Upper lobe of left lung (tissue), 4 donors: ENCODE data around the gene ANKFN1.

Experiments used
- POLR2A ChIP-seq, 4 donors: fragments of 450-650 bp; IDR thresholded peaks; one replicate each; pipeline ENCODE4 v1.5.1; 2016 to 2017; ENCODE audit warnings: antibody characterized with exemption in 4 of 4, mild to moderate bottlenecking in 2 of 4
- POLR2AphosphoS5 ChIP-seq, 2 donors: sonication (generic); formaldehyde crosslinking; IDR thresholded peaks; one replicate each; pipeline ENCODE4 v1.5.1; 2017; ENCODE audit warnings: antibody characterized with exemption in 2 of 2
- TF ChIP-seq, protein P1 (sequence below), 6 experiments: fragments of 450-650 bp in 4 of 6; fragments of 200-600 bp in 2 of 6; sonication (generic) in 2 of 6; IDR thresholded peaks; one replicate each; pipeline ENCODE4 v1.5.1; 2016 to 2019; ENCODE audit warnings: antibody characterized with exemption in 6 of 6

DNA sequence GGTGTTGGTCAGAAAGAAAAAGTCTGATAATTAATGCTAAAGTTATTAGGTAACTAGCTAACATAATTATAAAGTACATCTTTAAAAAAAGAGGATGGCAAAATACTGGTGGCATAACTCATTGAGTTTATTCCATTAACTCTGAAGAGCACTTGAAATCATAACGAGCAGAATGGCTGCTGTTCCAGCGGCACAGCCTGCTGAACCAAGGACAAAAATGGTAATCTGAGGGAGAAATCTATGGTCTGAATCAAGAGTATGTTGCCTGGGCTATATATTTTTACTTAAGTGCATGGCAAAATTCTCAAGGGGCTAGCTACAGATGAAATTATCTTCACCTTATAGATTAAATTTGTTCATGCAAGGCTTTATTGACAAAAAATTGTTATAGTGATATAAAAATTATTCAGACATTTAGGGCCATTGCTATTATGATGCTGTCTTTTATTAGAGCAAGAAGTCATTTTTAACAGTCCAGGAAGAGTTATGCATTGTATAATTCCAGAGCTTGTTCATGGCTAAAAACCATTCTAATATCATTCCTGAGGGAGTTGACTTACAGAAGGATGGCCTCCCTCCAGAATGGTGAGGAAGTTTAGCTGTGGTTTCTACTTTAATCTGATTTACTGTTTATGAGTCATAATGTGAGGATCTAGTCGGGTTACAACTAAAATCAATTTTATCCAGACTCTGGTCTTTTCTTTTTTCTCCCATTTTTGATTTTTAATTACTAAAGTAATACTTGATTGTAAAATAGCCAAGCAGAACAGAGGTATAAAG, 41.4 kb upstream of the ANKFN1 start:
- no peak for TF ChIP-seq POLR2A (IDR thresholded peaks at IDR 0.05)
- TF ChIP-seq, protein P1, sequence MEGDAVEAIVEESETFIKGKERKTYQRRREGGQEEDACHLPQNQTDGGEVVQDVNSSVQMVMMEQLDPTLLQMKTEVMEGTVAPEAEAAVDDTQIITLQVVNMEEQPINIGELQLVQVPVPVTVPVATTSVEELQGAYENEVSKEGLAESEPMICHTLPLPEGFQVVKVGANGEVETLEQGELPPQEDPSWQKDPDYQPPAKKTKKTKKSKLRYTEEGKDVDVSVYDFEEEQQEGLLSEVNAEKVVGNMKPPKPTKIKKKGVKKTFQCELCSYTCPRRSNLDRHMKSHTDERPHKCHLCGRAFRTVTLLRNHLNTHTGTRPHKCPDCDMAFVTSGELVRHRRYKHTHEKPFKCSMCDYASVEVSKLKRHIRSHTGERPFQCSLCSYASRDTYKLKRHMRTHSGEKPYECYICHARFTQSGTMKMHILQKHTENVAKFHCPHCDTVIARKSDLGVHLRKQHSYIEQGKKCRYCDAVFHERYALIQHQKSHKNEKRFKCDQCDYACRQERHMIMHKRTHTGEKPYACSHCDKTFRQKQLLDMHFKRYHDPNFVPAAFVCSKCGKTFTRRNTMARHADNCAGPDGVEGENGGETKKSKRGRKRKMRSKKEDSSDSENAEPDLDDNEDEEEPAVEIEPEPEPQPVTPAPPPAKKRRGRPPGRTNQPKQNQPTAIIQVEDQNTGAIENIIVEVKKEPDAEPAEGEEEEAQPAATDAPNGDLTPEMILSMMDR (IDR thresholded peaks at IDR 0.05): no peak
- TF ChIP-seq POLR2AphosphoS5 (IDR thresholded peaks at IDR 0.05): no peak
